ENCODE measurements around the gene USP5.
"Not testable (repeated sequence)": the region's sequence is repeated elsewhere in the genome, so short reads cannot be mapped to it uniquely, and the experiment has no call there.

The USP5 gene

DNA sequence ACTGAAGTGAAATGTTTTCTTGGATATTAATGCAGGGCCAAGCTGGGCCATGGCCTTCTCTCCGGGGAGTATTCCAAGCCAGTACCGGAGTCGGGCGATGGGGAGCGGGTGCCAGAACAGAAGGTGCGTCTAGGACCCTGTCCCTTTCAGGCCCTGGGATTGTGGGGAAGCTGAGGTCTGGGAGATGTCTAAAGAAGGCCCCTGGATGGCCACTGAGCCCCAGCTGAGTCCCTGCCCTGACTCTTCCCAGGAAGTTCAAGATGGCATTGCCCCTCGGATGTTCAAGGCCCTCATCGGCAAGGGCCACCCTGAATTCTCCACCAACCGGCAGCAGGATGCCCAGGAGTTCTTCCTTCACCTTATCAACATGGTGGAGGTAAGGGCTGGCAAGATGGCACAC, 8.2 kb downstream of the USP5 start:
- Histone ChIP-seq H3K9me3 (ENCODE audit: low read length) (no peaks in the 10 kb centered on the region), H3K4me3 (ENCODE audit: low read depth in 1 of 2, low read length in 2 of 2) (no peak overlapping the region), H3K27ac (ENCODE audit: low read depth, low read length) (no peak overlapping the region), H3K4me1 (ENCODE audit: insufficient read depth, low read length) (no peaks in the 10 kb centered on the region), H3K9ac (ENCODE audit: low read length) (no peak overlapping the region), H3K27me3 (ENCODE audit: control insufficient read depth in 1 of 2, insufficient read depth in 2 of 2, low read length in 2 of 2) (no peaks in the 10 kb centered on the region), H3K36me3 (ENCODE audit: insufficient read depth, low read length) (peaks cover 97% of the 10 kb centered on the region)

- H3K4me3 ChIP-seq (ENCODE audit: low read depth in 1 of 2, low read length in 2 of 2), result no peak overlapping the region
- no peak overlapping the region for H3K27ac ChIP-seq (ENCODE audit: low read depth, low read length)
- H3K27me3 ChIP-seq (ENCODE audit: control insufficient read depth in 1 of 2, insufficient read depth in 2 of 2, low read length in 2 of 2), result no peaks in the 10 kb centered on the region
- no peak overlapping the region for H3K9ac ChIP-seq (ENCODE audit: low read length)
- peaks cover 90% of the 10 kb centered on the region for H3K36me3 ChIP-seq (ENCODE audit: insufficient read depth, low read length)
- H3K4me1 ChIP-seq (ENCODE audit: insufficient read depth, low read length), result no peaks in the 10 kb centered on the region
- no peaks in the 10 kb centered on the region for H3K9me3 ChIP-seq (ENCODE audit: low read length)
Measured at GRCh38 chr12:6860942-6861341, 9.0 kb downstream of the USP5 start.

- no peak overlapping the region for H3K9ac ChIP-seq (ENCODE audit: low read length)
- no peak overlapping the region for H3K27ac ChIP-seq (ENCODE audit: low read depth, low read length)
- no peaks in the 10 kb centered on the region for H3K9me3 ChIP-seq (ENCODE audit: low read length)
- H3K4me3 ChIP-seq (ENCODE audit: low read depth in 1 of 2, low read length in 2 of 2), result no peak overlapping the region
- H3K36me3 ChIP-seq (ENCODE audit: insufficient read depth, low read length), result peaks cover 86% of the 10 kb centered on the region
- H3K27me3 ChIP-seq (ENCODE audit: control insufficient read depth in 1 of 2, insufficient read depth in 2 of 2, low read length in 2 of 2), result no peaks in the 10 kb centered on the region
- no peaks in the 10 kb centered on the region for H3K4me1 ChIP-seq (ENCODE audit: insufficient read depth, low read length)
Measured at GRCh38 chr12:6861391-6861790, 9.4 kb downstream of the USP5 start.

- Histone ChIP-seq H3K36me3 (ENCODE audit: insufficient read depth, low read length) (peaks cover 70% of the 10 kb centered on the region), H3K9ac (ENCODE audit: low read length) (no peak overlapping the region)
Measured at GRCh38 chr12:6863033-6863432, 11.1 kb downstream of the USP5 start.

GRCh38 chr12:6863586-6864321, 11.8 kb downstream of the USP5 start:
- peaks cover 12% of the 10 kb centered on the region for H3K4me1 ChIP-seq (ENCODE audit: insufficient read depth, low read length)
- H3K27me3 ChIP-seq (ENCODE audit: control insufficient read depth in 1 of 2, insufficient read depth in 2 of 2, low read length in 2 of 2), result no peaks in the 10 kb centered on the region
- no peaks in the 10 kb centered on the region for H3K9me3 ChIP-seq (ENCODE audit: low read length)
- no peak overlapping the region for H3K27ac ChIP-seq (ENCODE audit: low read depth, low read length)
- peaks cover 65% of the 10 kb centered on the region for H3K36me3 ChIP-seq (ENCODE audit: insufficient read depth, low read length)
- no peak overlapping the region for H3K4me3 ChIP-seq (ENCODE audit: low read depth in 1 of 2, low read length in 2 of 2)
- H3K9ac ChIP-seq (ENCODE audit: low read length), result no peak overlapping the region

More at GRCh38 chr12:6863033-6863432, 11.1 kb downstream of the USP5 start:
- Histone ChIP-seq H3K4me3 (ENCODE audit: low read depth in 1 of 2, low read length in 2 of 2) (no peak overlapping the region), H3K27me3 (ENCODE audit: control insufficient read depth in 1 of 2, insufficient read depth in 2 of 2, low read length in 2 of 2) (no peaks in the 10 kb centered on the region), H3K9me3 (ENCODE audit: low read length) (no peaks in the 10 kb centered on the region), H3K4me1 (ENCODE audit: insufficient read depth, low read length) (peaks cover 6% of the 10 kb centered on the region), H3K27ac (ENCODE audit: low read depth, low read length) (no peak overlapping the region)

DNA sequence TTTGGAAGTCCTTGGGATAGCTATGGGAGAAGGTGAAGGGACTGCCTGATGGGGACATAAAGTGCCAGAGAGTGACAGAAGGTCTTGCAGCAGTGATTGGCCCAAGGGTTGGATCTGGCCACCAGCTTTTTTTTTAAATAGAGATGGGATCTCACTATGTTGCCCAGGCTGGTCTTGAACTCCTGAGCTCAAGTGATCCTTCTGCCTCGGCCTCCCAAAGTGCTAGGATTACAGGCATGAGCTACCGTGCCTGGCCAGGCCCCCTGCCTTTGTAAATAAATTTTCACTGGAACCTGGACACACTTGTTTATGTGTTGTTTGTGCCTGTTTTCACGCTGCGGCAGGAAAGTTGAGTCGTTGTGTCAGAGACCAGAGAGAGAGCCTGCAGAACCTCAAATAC, 13.4 kb downstream of the USP5 start:
- not testable (repeated sequence) for H3K27me3 ChIP-seq (ENCODE audit: control insufficient read depth in 1 of 2, insufficient read depth in 2 of 2, low read length in 2 of 2); H3K27ac ChIP-seq (ENCODE audit: low read depth, low read length); H3K4me3 ChIP-seq (ENCODE audit: low read depth in 1 of 2, low read length in 2 of 2); H3K9ac ChIP-seq (ENCODE audit: low read length); H3K9me3 ChIP-seq (ENCODE audit: low read length)
- peaks cover 60% of the 10 kb centered on the region for H3K36me3 ChIP-seq (ENCODE audit: insufficient read depth, low read length)
- peaks cover 25% of the 10 kb centered on the region for H3K4me1 ChIP-seq (ENCODE audit: insufficient read depth, low read length)

GRCh38 chr12:6866163-6866919, 14.4 kb downstream of the USP5 start:
- Histone ChIP-seq H3K4me1 (ENCODE audit: insufficient read depth, low read length) (peaks cover 27% of the 10 kb centered on the region), H3K27ac (ENCODE audit: low read depth, low read length) (peak overlapping the region; percentile 80), H3K36me3 (ENCODE audit: insufficient read depth, low read length) (peaks cover 60% of the 10 kb centered on the region), H3K4me3 (ENCODE audit: low read depth in 1 of 2, low read length in 2 of 2) (peak overlapping the region; percentile 28 to 61), H3K9ac (ENCODE audit: low read length) (peak overlapping the region; percentile 59), H3K9me3 (ENCODE audit: low read length) (no peaks in the 10 kb centered on the region), H3K27me3 (ENCODE audit: control insufficient read depth in 1 of 2, insufficient read depth in 2 of 2, low read length in 2 of 2) (no peaks in the 10 kb centered on the region)

- Histone ChIP-seq H3K36me3 (ENCODE audit: insufficient read depth, low read length) (peaks cover 56% of the 10 kb centered on the region), H3K27me3 (ENCODE audit: control insufficient read depth in 1 of 2, insufficient read depth in 2 of 2, low read length in 2 of 2) (no peaks in the 10 kb centered on the region), H3K9ac (ENCODE audit: low read length) (peak overlapping the region; percentile 59), H3K4me3 (ENCODE audit: low read depth in 1 of 2, low read length in 2 of 2) (peak overlapping the region; percentile 28 to 61), H3K27ac (ENCODE audit: low read depth, low read length) (peak overlapping the region; percentile 80), H3K9me3 (ENCODE audit: low read length) (no peaks in the 10 kb centered on the region), H3K4me1 (ENCODE audit: insufficient read depth, low read length) (peaks cover 33% of the 10 kb centered on the region)
Measured at GRCh38 chr12:6866920-6867412, 15.0 kb downstream of the USP5 start.

DNA sequence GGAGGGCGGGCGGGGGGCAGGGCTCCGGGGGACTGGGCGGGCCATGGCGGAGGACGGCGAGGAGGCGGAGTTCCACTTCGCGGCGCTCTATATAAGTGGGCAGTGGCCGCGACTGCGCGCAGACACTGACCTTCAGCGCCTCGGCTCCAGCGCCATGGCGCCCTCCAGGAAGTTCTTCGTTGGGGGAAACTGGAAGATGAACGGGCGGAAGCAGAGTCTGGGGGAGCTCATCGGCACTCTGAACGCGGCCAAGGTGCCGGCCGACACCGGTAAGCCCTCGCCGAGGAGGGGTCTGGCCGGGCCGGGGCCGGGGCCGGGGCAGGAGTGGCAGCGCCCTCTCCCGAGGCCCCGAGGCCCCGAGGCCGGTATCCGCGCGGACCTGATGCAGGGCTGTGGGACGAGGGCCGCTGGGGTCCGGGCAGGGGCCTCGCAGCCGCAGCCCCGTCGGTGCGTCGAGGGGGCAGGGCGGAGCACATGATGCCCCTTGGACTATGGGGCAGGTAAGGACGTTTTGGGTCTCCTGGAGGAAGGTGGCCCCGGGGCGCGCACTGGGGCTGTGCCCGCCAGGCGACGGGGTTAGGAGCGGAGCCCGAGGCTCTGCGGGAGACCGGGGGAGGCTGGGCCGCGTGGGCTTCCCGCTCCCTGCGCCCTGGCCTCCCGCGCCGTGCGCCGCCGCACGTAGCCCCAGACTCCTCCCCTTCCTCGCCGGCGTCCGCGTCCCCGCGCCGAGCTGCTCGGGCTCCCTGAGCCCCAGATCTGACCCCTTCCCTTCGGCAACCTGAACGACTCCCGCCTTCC, 15.7 kb downstream of the USP5 start, which contains the start of gene TPI1:
Gene TPI1, plus strand, starts transcription at position 119 of the 798 bp plus-strand sequence. Its CDS starts 36 bp downstream, at position 155.
- Histone ChIP-seq H3K36me3 (ENCODE audit: insufficient read depth, low read length) (peaks cover 50% of the 10 kb centered on the region), H3K27ac (ENCODE audit: low read depth, low read length) (peak within 1 kb of the TSS; percentile 97), H3K4me3 (ENCODE audit: low read depth in 1 of 2, low read length in 2 of 2) (peak within 1 kb of the TSS; percentile 83 to 94), H3K9ac (ENCODE audit: low read length) (peak within 1 kb of the TSS; percentile 85), H3K4me1 (ENCODE audit: insufficient read depth, low read length) (peaks cover 36% of the 10 kb centered on the region), H3K9me3 (ENCODE audit: low read length) (no peaks in the 10 kb centered on the region), H3K27me3 (ENCODE audit: control insufficient read depth in 1 of 2, insufficient read depth in 2 of 2, low read length in 2 of 2) (no peaks in the 10 kb centered on the region)

DNA sequence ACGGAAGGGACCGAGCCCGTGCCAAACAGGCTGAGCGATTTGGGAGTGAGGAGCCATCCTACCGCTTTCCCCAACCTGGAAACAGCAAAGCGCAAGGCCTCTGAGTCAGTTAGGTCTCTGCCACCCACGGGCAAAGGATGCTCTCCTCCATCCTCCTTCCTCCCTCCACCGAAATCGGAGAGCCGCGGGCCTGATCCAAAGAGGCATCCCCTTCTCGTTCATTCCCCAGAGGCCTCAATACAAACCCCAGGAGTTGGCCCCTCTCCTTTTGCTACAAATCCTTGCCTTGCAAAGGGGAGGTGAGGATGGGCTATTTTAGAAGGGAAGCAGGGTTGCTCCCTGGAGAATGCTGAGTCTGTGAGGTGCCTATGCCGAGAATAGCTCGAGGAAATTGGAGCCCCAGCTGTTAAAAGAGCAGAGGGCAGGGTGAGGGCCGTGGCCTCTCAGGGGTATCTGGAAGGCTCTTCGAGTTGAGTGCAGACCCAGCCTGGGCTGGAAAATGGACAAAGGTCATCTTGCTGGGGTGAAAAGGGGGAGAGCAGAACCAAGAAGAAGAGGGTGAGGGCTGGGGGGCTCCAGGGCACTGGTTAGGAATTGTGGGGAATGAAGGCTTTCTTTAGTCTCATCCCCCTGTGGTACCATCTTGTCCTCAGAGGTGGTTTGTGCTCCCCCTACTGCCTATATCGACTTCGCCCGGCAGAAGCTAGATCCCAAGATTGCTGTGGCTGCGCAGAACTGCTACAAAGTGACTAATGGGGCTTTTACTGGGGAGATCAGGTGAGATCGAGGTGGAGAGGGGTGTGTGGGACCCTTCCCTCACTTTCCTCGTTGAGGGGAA, 16.5 kb downstream of the USP5 start:
- H3K4me1 ChIP-seq (ENCODE audit: insufficient read depth, low read length), result peaks cover 36% of the 10 kb centered on the region
- peaks cover 42% of the 10 kb centered on the region for H3K36me3 ChIP-seq (ENCODE audit: insufficient read depth, low read length)

More for the DNA sequence above, 16.5 kb downstream of the USP5 start:
- peak overlapping the region; percentile 85 for H3K9ac ChIP-seq (ENCODE audit: low read length)
- no peaks in the 10 kb centered on the region for H3K27me3 ChIP-seq (ENCODE audit: control insufficient read depth in 1 of 2, insufficient read depth in 2 of 2, low read length in 2 of 2)
- peak overlapping the region; percentile 97 for H3K27ac ChIP-seq (ENCODE audit: low read depth, low read length)
- H3K9me3 ChIP-seq (ENCODE audit: low read length), result no peaks in the 10 kb centered on the region
- H3K4me3 ChIP-seq (ENCODE audit: low read depth in 1 of 2, low read length in 2 of 2), result peak overlapping the region; percentile 83 to 94

All from muscle layer of colon (tissue), 2 donors.